A549 (cell line): Measurements from ENCODE around the gene FAM151A. TPM values are rescaled to one million over a fixed set of nuclear protein-coding genes. Genes with fewer than 3 reads are reported as not detected.

Source experiments
- ATAC-seq, 2 experiments: fragments of 200-7000 bp in 1 of 2; fragments of >200 bp in 1 of 2; cut with Nextera tagmentation in 1 of 2; cut with Tn5 transposase in 1 of 2; 3 replicates each; pipeline versions ENCODE4 v1.8.0 to v1.9.1; 2018 to 2020; ENCODE audit warnings: mild to moderate bottlenecking in 1 of 2, moderate library complexity in 1 of 2
- CTCF ChIA-PET: fragments of 300-600 bp; sonication (Branson Sonifier 250); formaldehyde crosslinking; extraction: SDS; loops from one replicate; lab custom pipeline; 2021; ENCODE audit warnings: antibody characterized with exemption, inconsistent platforms; lab: Yijun Ruan, JAX
- POLR2A ChIA-PET: fragments of 350-600 bp; formaldehyde crosslinking; extraction: SDS; loops from one replicate; lab custom pipeline; 2021; ENCODE audit warnings: antibody characterized with exemption, inconsistent platforms; lab: Yijun Ruan, JAX
- DNase-seq, 2 experiments: peaks; one replicate each; pipeline versions ENCODE4 v3.0.0 to v3.0.0-alpha.2; 2011 to 2016; ENCODE audit warnings: low read depth in 1 of 2, low spot score in 1 of 2
- FAIRE-seq: peaks from 2 replicates; lab custom pipeline; 2011; peaks lifted over from hg19 to GRCh38; lab: Jason Lieb, UNC
- H3K27ac ChIP-seq, 2 experiments: fragments of >200 bp; sonication (Bioruptor Twin); formaldehyde crosslinking; 3 replicates each; pipeline ENCODE4 v1.5.1; 2016 to 2017
- H3K4me1 ChIP-seq: fragments of >200 bp; sonication (Bioruptor Twin); formaldehyde crosslinking; 3 replicates; pipeline ENCODE4 v1.6.1; 2016
- H3K4me2 ChIP-seq: fragments of >200 bp; sonication (Bioruptor Twin); formaldehyde crosslinking; 3 replicates; pipeline ENCODE4 v1.6.1; 2016
- H3K4me3 ChIP-seq: fragments of >200 bp; sonication (Bioruptor Twin); formaldehyde crosslinking; 3 replicates; pipeline ENCODE4 v1.5.1; 2016
- H3K9me3 ChIP-seq: fragments of >200 bp; sonication (Bioruptor Twin); formaldehyde crosslinking; 3 replicates; pipeline ENCODE4 v1.6.1; 2016
- CHD2 ChIP-seq: fragments of 150-350 bp; IDR thresholded peaks from 2 replicates; pipeline ENCODE4 v1.6.1; 2014; ENCODE audit warnings: low read length; ENCODE audit not compliant: partially characterized antibody
- CHD4 ChIP-seq: fragments of 200-600 bp; sonication (generic); IDR thresholded peaks from 2 replicates; pipeline ENCODE4 v1.6.1; 2016; ENCODE audit warnings: antibody characterized with exemption, mild to moderate bottlenecking, borderline replicate concordance
- EHMT2 ChIP-seq: fragments of 200-600 bp; sonication (generic); IDR thresholded peaks from 2 replicates; pipeline ENCODE4 v1.6.1; 2016; ENCODE audit warnings: antibody characterized with exemption, low read depth, mild to moderate bottlenecking, moderate library complexity
- ELK1 ChIP-seq: fragments of 150-350 bp; IDR thresholded peaks from 2 replicates; pipeline ENCODE4 v1.6.1; 2014; ENCODE audit warnings: low read depth, mild to moderate bottlenecking, low read length
- FOSL2 ChIP-seq, 2 experiments: fragments of 450-650 bp in 1 of 2; fragments of >200 bp in 1 of 2; sonication (Bioruptor Twin) in 1 of 2; formaldehyde crosslinking; IDR thresholded peaks; 2 replicates each; pipeline versions ENCODE4 v1.5.0 to v1.6.1; 2016 to 2020; ENCODE audit warnings: mild to moderate bottlenecking in 1 of 2, moderate library complexity in 1 of 2
- HDAC2 ChIP-seq: fragments of 200-600 bp; sonication (generic); IDR thresholded peaks from 2 replicates; pipeline ENCODE4 v1.6.1; 2016
- HEYL ChIP-seq: fragments of 250-450 bp; sonication (Bioruptor Pico); IDR thresholded peaks from 2 replicates; pipeline ENCODE4 v1.8.0; 2021; ENCODE audit warnings: mild to moderate bottlenecking, moderate library complexity
- HOXB13 ChIP-seq: fragments of 250-450 bp; sonication (Bioruptor Pico); IDR thresholded peaks from 2 replicates; pipeline ENCODE4 v1.5.0; 2020; ENCODE audit warnings: low read depth, mild to moderate bottlenecking, moderate library complexity
- JUN ChIP-seq, 2 experiments: fragments of >200 bp; sonication (Bioruptor Twin); formaldehyde crosslinking; IDR thresholded peaks; 2 replicates in 1 of 2; 3 replicates in 1 of 2; pipeline ENCODE4 v1.6.1; 2016 to 2017
- JUNB ChIP-seq: fragments of >200 bp; sonication (Bioruptor Twin); formaldehyde crosslinking; IDR thresholded peaks from 2 replicates; pipeline ENCODE4 v1.6.1; 2016
- KDM1A ChIP-seq: fragments of 200-600 bp; sonication (generic); IDR thresholded peaks from 2 replicates; pipeline ENCODE4 v1.6.1; 2016; ENCODE audit warnings: low read depth, mild to moderate bottlenecking
- KDM5A ChIP-seq: fragments of 200-600 bp; sonication (generic); IDR thresholded peaks from 2 replicates; pipeline ENCODE4 v1.6.1; 2016; ENCODE audit warnings: antibody characterized with exemption, mild to moderate bottlenecking
- NPAS2 ChIP-seq: fragments of 250-450 bp; sonication (Bioruptor Pico); IDR thresholded peaks from 2 replicates; pipeline ENCODE4 v1.8.0; 2022; ENCODE audit warnings: mild to moderate bottlenecking, moderate library complexity, borderline replicate concordance
- POLR2A ChIP-seq: IDR thresholded peaks from 2 replicates; pipeline ENCODE4 v1.6.1; 2012; ENCODE audit warnings: mild to moderate bottlenecking, low read length
- POLR2AphosphoS2 ChIP-seq: conservative IDR thresholded peaks from 2 replicates; pipeline ENCODE4 v1.6.1; 2012; ENCODE audit warnings: low read length, improper control_type of control experiment, inconsistent platforms
- RCOR1 ChIP-seq: fragments of 150-350 bp; IDR thresholded peaks from 2 replicates; pipeline ENCODE4 v1.6.1; 2014; ENCODE audit warnings: antibody characterized with exemption, low read length, low read depth
- TFCP2L1 ChIP-seq: fragments of 250-450 bp; sonication (Bioruptor Pico); IDR thresholded peaks from 2 replicates; pipeline ENCODE4 v1.5.0; 2021; ENCODE audit warnings: mild to moderate bottlenecking
- USF2 ChIP-seq: fragments of 450-650 bp; IDR thresholded peaks from 2 replicates; pipeline ENCODE4 v1.6.1; 2014; ENCODE audit warnings: antibody characterized with exemption
- ZC3H11A ChIP-seq: fragments of 450-650 bp; IDR thresholded peaks from 2 replicates; pipeline ENCODE4 v1.6.1; 2014; ENCODE audit warnings: antibody characterized with exemption, mild to moderate bottlenecking
- WGBS: methylation state at CpG from one replicate; pipeline ENCODE4 v1.1.6; 2017; ENCODE audit errors: missing lambda C conversion rate; 5-methylcytosine and 5-hydroxymethylcytosine counted together
- polyA plus RNA-seq, 4 experiments: library from polyadenylated mRNA; depleted of rRNA in 3 of 4; stranded (reverse); fragments of >200 nt; fragmentation: RNase III in 1 of 4; extraction: RNeasy Plus Mini Kit Qiagen cat#74134 plus additional on column Dnase treatment in 1 of 4; gene quantifications; 2 replicates in 3 of 4; 3 replicates in 1 of 4; pipeline ENCODE4 v1.2.3, GENCODE V29; 2011 to 2017
- TF ChIP-seq, protein P1 (sequence below): IDR thresholded peaks from 2 replicates; pipeline ENCODE4 v1.6.1; 2012
- TF ChIP-seq, protein P2 (sequence below): fragments of >200 bp; sonication (Bioruptor Twin); formaldehyde crosslinking; IDR thresholded peaks from 2 replicates; pipeline ENCODE4 v1.6.1; 2016
- TF ChIP-seq, protein P3 (sequence below): IDR thresholded peaks from 2 replicates; pipeline ENCODE4 v1.6.1; 2012
- TF ChIP-seq, protein P4 (sequence below): fragments of 250-450 bp; sonication (Bioruptor Pico); IDR thresholded peaks from 2 replicates; pipeline ENCODE4 v1.5.0; 2021; ENCODE audit warnings: mild to moderate bottlenecking, moderate library complexity, borderline replicate concordance

FAM151A gene
- polyA plus RNA-seq, 2 of the 4 experiments (the other 2 are of a cell fraction) = not detected

- Histone ChIP-seq H3K4me1 (no peaks in the 10 kb centered on the region), H3K4me2 (no peak overlapping the region), H3K9me3 (no peaks in the 10 kb centered on the region), H3K4me3 (no peak overlapping the region), H3K27ac (no peak overlapping the region)
- DNase-seq = no peak
- ChIA-PET POLR2A (no interaction called here), CTCF (interaction anchor here (2.4 kb wide), 1 partner anchor 8 kb away, joined by 9 read pairs; no protein-coding TSS in a partner anchor)
- no peak for TF ChIP-seq EHMT2
- TF ChIP-seq, protein P1, sequence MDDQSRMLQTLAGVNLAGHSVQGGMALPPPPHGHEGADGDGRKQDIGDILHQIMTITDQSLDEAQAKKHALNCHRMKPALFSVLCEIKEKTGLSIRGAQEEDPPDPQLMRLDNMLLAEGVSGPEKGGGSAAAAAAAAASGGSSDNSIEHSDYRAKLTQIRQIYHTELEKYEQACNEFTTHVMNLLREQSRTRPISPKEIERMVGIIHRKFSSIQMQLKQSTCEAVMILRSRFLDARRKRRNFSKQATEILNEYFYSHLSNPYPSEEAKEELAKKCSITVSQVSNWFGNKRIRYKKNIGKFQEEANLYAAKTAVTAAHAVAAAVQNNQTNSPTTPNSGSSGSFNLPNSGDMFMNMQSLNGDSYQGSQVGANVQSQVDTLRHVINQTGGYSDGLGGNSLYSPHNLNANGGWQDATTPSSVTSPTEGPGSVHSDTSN = no peak
- TF ChIP-seq, protein P2, sequence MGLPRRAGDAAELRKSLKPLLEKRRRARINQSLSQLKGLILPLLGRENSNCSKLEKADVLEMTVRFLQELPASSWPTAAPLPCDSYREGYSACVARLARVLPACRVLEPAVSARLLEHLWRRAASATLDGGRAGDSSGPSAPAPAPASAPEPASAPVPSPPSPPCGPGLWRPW = no peak
- no peak for TF ChIP-seq USF2
- TF ChIP-seq, protein P3, sequence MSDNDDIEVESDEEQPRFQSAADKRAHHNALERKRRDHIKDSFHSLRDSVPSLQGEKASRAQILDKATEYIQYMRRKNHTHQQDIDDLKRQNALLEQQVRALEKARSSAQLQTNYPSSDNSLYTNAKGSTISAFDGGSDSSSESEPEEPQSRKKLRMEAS = no peak
- no peak for TF ChIP-seq FOSL2 (IDR thresholded peaks at IDR 0.05)
- no peak for TF ChIP-seq FOSL2 (CRISPR knock-in tag; IDR thresholded peaks at IDR 0.05)
- no peak for TF ChIP-seq POLR2A
- TF ChIP-seq, protein P4, sequence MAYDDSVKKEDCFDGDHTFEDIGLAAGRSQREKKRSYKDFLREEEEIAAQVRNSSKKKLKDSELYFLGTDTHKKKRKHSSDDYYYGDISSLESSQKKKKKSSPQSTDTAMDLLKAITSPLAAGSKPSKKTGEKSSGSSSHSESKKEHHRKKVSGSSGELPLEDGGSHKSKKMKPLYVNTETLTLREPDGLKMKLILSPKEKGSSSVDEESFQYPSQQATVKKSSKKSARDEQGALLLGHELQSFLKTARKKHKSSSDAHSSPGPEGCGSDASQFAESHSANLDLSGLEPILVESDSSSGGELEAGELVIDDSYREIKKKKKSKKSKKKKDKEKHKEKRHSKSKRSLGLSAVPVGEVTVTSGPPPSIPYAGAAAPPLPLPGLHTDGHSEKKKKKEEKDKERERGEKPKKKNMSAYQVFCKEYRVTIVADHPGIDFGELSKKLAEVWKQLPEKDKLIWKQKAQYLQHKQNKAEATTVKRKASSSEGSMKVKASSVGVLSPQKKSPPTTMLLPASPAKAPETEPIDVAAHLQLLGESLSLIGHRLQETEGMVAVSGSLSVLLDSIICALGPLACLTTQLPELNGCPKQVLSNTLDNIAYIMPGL (CRISPR knock-in tag) = no peak
- TF ChIP-seq HEYL (CRISPR knock-in tag) = no peak
- no peak for TF ChIP-seq HDAC2
- TF ChIP-seq JUNB = no peak
- no peak for TF ChIP-seq TFCP2L1 (CRISPR knock-in tag)
- TF ChIP-seq RCOR1 = no peak
- no peak for TF ChIP-seq NPAS2 (CRISPR knock-in tag)
- TF ChIP-seq HOXB13 (CRISPR knock-in tag) = no peak
- FAIRE-seq = no peak
- ATAC-seq = no peak
- 85% methylated on average over 4 of the region's 4 CpGs for WGBS
Measured at GRCh38 chr1:54664364-54664763, 41.0 kb upstream of the FAM151A start.

DNA sequence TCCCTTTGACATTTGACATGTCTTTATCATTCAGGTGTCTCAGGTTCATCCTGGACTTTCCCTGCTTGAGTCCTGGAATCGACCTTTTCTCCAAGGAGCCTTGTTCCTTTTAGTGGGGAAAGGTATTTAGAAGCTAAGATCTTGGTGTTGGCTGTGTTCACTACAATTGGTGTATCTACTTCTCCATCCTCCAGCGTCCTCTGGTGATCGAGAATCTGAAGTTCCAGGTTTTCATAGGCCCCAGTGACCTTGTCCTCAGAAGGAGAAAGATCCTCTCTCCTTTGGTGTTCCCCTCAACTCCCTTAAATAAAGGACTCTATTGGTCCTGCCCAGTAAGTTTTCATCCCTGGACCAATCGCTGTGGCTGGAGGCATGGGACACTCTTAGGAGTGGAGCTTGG, 40.4 kb upstream of the FAM151A start:
- TF ChIP-seq KDM1A = no peak
- no peak for TF ChIP-seq ELK1
- no peak for TF ChIP-seq CHD2
- TF ChIP-seq, protein P3 = no peak
- no peak for TF ChIP-seq JUN (IDR thresholded peaks at IDR 0.05)
- no peak for TF ChIP-seq ZC3H11A
- no peak for TF ChIP-seq CHD4
- TF ChIP-seq, protein P1 = no peak
- no peak for TF ChIP-seq POLR2AphosphoS2
- TF ChIP-seq HOXB13 (CRISPR knock-in tag) = no peak
- TF ChIP-seq KDM5A = no peak
- TF ChIP-seq TFCP2L1 (CRISPR knock-in tag) = no peak
- no peak for DNase-seq
- no peak for ATAC-seq
- no peak overlapping the region for H3K4me3 ChIP-seq
- H3K4me1 ChIP-seq = no peaks in the 10 kb centered on the region
- POLR2A ChIA-PET = no interaction called here
- H3K27ac ChIP-seq = no peak overlapping the region
- no peak for FAIRE-seq
- H3K9me3 ChIP-seq = peaks cover 2% of the 10 kb centered on the region; the same call in 2 of the 3 replicates
- no peak overlapping the region for H3K4me2 ChIP-seq
- 49% methylated on average over 3 of the region's 4 CpGs for WGBS
- CTCF ChIA-PET = interaction anchor here (1.5 to 2.4 kb wide), 2 partner anchors 8 to 17 kb away, joined by 6 to 9 read pairs; no protein-coding TSS in a partner anchor
